Nephron (organoid): Measurements from ENCODE around the gene BOD1L1.

Source experiments
- H3K27ac Mint-ChIP-seq, 3 experiments: 2 replicates each; pipeline ENCODE4 v1.8.0; 2020; ENCODE audit warnings: mixed read lengths in 3 of 3, mild to moderate bottlenecking in 2 of 3, moderate library complexity in 1 of 3
- H3K27me3 Mint-ChIP-seq: 2 replicates; pipeline ENCODE4 v1.8.0; 2021; ENCODE audit warnings: low read depth, mild to moderate bottlenecking, moderate library complexity, mixed read lengths
- H3K36me3 Mint-ChIP-seq: 2 replicates; pipeline ENCODE4 v1.8.0; 2020; ENCODE audit warnings: low read depth, mixed read lengths
- H3K4me1 Mint-ChIP-seq: 2 replicates; pipeline ENCODE4 v1.8.0; 2020; ENCODE audit warnings: mixed read lengths
- H3K4me3 Mint-ChIP-seq, 3 experiments: 2 replicates each; pipeline ENCODE4 v1.8.0; 2020; ENCODE audit warnings: mild to moderate bottlenecking in 3 of 3, mixed read lengths in 3 of 3, moderate library complexity in 2 of 3
- H3K9me3 Mint-ChIP-seq: 2 replicates; pipeline ENCODE4 v1.8.0; 2020; ENCODE audit warnings: mixed read lengths
- TF ChIP-seq, protein P1 (sequence below), 3 experiments: fragments of 200-600 bp; sonication (generic); IDR thresholded peaks; one replicate each; pipeline ENCODE4 v1.5.0; 2021; ENCODE audit warnings: antibody characterized with exemption in 3 of 3; ENCODE audit not compliant: unreplicated experiment in 3 of 3

The BOD1L1 gene

DNA sequence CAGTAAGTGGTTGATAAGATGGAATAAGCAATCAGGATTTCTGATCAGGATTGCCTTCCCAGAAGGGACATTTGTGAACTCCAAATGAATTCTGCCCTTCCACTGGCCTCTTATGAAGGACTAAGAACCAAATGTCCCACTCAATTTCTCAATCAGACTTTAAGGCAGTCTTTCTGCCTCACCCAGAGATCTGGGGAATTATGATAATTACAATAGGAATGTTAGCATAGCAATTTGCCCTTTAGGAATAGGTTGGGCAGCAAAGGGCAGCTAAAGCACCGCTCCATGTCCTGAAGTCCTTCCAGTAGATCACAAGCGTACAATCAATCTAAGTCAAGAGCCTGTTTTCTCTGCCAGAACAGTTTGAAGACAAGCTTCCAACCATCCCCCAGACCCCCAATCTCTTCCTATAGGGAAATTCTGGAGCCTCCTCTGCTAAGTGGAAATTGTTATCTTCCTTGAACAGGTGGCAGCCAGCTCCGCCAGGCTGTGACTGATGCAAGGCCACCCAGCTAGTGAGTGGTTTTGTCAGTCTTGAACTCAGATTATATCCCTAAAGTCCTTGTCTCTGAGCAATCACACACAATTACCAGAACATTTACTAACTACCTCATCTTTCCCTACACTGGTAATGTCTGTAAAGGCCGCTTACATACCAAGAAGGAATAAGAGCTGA, 101.8 kb downstream of the BOD1L1 start:
- Mint-ChIP-seq H3K4me3 (no peak overlapping the region), H3K9me3 (peaks cover 20% of the 10 kb centered on the region), H3K36me3 (no peaks in the 10 kb centered on the region), H3K27me3 (peaks cover 99% of the 10 kb centered on the region), H3K4me1 (no peaks in the 10 kb centered on the region), H3K27ac (no peak overlapping the region)
- TF ChIP-seq, protein P1, sequence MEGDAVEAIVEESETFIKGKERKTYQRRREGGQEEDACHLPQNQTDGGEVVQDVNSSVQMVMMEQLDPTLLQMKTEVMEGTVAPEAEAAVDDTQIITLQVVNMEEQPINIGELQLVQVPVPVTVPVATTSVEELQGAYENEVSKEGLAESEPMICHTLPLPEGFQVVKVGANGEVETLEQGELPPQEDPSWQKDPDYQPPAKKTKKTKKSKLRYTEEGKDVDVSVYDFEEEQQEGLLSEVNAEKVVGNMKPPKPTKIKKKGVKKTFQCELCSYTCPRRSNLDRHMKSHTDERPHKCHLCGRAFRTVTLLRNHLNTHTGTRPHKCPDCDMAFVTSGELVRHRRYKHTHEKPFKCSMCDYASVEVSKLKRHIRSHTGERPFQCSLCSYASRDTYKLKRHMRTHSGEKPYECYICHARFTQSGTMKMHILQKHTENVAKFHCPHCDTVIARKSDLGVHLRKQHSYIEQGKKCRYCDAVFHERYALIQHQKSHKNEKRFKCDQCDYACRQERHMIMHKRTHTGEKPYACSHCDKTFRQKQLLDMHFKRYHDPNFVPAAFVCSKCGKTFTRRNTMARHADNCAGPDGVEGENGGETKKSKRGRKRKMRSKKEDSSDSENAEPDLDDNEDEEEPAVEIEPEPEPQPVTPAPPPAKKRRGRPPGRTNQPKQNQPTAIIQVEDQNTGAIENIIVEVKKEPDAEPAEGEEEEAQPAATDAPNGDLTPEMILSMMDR (IDR thresholded peaks at IDR 0.05; ENCODE audit: unreplicated experiment in 3 of 3): no peak

DNA sequence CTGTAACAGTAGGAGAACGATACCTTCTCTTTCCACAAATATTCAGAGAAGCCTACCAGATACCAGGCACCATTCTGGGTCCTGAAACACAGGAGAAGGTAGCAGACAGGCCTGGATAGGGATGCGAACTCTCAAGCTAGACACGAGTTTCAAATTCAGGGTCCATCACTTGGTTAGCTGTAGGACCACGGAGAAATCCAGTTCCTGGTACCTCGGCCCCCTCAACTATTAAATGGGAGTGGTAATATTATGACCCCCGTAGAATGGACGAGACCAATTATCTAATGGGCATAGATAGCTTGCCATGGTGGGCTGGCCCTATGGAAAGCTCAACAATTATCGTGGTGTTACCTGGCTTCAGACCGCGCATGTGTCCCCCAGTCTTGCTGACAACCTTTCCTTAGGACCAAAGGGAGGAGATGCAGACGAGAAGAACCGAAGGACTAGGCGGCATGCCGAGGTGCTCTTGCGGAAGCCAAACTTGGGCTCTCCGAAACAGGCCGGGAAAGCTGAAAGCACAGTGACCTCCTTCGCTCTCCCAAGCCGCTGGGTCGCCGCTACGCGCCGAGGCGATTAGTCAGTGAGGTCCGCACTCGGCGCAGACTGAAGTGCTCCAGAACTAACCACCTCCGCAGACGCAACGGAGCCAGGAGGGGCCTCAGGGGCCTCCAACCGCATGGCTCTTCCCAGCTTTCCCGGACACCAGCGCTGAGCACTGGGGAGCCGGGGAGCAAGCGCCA, 102.9 kb downstream of the BOD1L1 start:
- Mint-ChIP-seq H3K4me1 (no peaks in the 10 kb centered on the region), H3K27ac (no peak overlapping the region), H3K4me3 (no peak overlapping the region), H3K27me3 (peaks cover 99% of the 10 kb centered on the region), H3K9me3 (peaks cover 19% of the 10 kb centered on the region), H3K36me3 (no peaks in the 10 kb centered on the region)
- TF ChIP-seq, protein P1 (IDR thresholded peaks at IDR 0.05; ENCODE audit: unreplicated experiment in 3 of 3): no peak

DNA sequence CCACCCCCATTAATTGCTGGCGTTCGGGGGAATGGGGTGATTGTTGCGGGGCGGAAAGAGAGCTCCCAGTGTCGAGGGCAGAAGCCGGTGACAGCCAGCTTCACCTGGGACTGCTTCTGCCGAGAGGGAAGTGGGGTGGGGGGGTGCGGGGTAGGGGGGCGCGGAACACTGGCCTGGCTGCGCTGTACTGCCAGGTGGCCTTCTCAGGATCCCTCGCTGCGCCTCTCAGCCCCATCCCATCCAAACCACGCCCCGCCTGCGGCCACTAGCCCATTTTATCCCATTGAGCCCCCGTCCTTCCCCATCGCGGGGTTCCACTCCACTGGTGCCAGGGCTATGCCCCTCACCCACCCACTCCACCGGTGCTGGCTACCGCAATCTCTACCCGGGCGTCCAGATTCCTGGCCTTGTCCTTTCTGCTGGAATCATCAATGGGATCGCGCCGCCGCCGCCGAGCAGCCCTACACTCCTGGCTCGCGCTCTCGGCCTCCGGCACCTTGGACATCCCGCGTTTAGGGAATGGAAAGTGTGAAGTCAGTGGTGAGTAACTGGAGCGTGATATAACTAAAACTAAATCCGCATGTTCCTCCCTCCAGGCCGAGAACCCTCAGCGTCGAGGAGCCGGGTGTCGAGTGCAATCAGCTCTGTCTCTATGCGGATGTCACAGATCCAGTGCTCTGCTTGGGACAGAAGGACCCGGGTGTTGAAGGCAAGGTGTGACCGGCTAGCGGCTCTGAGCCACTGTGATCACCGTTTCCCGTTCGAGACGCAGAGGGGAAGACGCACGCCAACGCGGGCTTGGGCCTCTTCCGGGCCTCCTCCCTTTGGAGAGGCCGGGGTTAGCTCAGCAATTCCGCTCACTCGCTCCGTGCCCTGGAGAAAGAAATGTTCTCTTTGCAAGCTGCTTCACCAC, 103.7 kb downstream of the BOD1L1 start:
- Mint-ChIP-seq H3K4me3 (no peak overlapping the region), H3K36me3 (no peaks in the 10 kb centered on the region), H3K27ac (no peak overlapping the region), H3K27me3 (peaks cover 99% of the 10 kb centered on the region), H3K4me1 (no peaks in the 10 kb centered on the region), H3K9me3 (peaks cover 19% of the 10 kb centered on the region)
- TF ChIP-seq, protein P1 (IDR thresholded peaks at IDR 0.05; ENCODE audit: unreplicated experiment in 3 of 3): no peak

DNA sequence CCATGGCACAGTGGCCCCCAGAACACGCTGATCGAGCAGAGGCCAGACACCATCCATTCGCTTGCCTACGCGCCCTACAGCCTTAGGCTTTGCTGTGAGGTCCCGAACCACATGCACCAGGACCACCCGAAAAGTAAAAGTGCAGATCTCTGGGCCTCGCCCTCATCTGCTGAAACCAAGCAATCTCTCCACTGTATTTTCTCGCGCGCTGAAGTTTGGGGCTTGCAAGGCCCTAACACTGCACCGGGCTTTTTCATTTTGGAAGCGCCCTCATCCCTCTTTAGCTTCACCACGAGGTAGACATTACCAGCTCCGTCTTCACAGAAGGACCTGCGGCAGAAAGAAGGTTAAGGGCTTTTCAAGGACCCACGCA, 104.4 kb downstream of the BOD1L1 start:
- H3K9me3 Mint-ChIP-seq: peaks cover 19% of the 10 kb centered on the region
- H3K4me1 Mint-ChIP-seq: no peaks in the 10 kb centered on the region
- no peaks in the 10 kb centered on the region for H3K36me3 Mint-ChIP-seq
- no peak overlapping the region for H3K4me3 Mint-ChIP-seq
- H3K27ac Mint-ChIP-seq: no peak overlapping the region
- TF ChIP-seq, protein P1 (IDR thresholded peaks at IDR 0.05; ENCODE audit: unreplicated experiment in 3 of 3): no peak
- peaks cover 94% of the 10 kb centered on the region for H3K27me3 Mint-ChIP-seq

DNA sequence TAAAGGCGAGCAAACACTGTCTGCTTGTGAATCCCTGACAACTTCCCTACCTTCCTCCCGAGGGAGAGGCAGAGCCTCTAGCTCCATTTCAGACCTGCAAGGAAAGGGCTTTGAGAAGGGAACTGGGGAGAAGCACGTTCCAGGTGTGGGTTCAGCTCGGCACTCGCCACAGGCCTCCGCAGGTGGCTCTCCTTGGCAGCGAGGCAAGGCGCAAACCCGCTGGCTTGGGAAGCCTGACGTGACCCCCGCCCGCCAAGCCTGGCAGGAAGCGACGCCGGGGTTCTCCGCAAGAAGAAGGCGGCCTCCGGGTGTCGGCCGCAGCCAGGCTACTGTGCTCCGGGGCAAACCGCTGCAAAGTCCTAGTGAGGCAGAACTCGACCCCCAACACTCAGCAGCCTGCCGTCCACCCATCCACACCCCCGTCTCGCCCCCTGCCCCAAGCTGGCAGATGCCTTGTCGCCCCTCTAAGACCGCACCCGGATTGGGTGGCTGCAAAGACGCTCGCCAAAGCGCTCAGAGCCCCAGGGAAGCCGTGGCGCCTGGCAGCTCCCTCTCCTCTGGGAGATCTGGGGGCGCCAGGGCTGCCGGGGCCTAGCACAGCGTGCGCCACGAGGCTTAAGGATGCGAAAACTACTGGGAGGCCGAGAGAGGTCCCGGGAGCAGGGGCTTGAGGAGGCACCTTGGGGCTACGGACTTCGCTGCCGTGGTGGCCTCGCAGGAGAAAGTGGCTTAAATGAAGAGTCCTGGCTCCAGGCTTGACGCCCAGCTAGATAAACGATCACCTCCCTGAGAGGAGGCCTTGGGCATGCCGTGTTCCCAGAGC, 105.0 kb downstream of the BOD1L1 start:
- peaks cover 92% of the 10 kb centered on the region for H3K27me3 Mint-ChIP-seq
- H3K36me3 Mint-ChIP-seq: no peaks in the 10 kb centered on the region
- H3K9me3 Mint-ChIP-seq: peaks cover 19% of the 10 kb centered on the region
- no peak overlapping the region for H3K27ac Mint-ChIP-seq
- no peaks in the 10 kb centered on the region for H3K4me1 Mint-ChIP-seq
- TF ChIP-seq, protein P1 (IDR thresholded peaks at IDR 0.05; ENCODE audit: unreplicated experiment in 3 of 3): no peak
- no peak overlapping the region for H3K4me3 Mint-ChIP-seq
